Measurements from ENCODE around the gene DNLZ.

- TF ChIP-seq GATA2 (IDR thresholded peaks at IDR 0.05; ENCODE audit: low read depth, low read length) (no peak), GATA3 (IDR thresholded peaks at IDR 0.05; ENCODE audit: low read depth, low read length) (no peak)
Observed at GRCh38 chr9:136372006-136372405, 8.5 kb upstream of the DNLZ start.

All from SH-SY5Y (cell line).